Stimulated activated naive CD8-positive, alpha-beta T cell treated with anti-CD3 and anti-CD28 coated beads, Interleukin-15, Interleukin-2, amounts not matched to agents 100 U/mL and 50 U/mL, for 24 hours (primary cell): Measurements from ENCODE around the gene TMOD2.

Experiments used
- ATAC-seq: fragments of 150-1000 bp; cut with Tn5 transposase; one replicate; pipeline ENCODE4 v1.10.0; 2021
- DNase-seq: peaks from one replicate; pipeline ENCODE4 v3.0.0; 2021

Gene TMOD2

DNA sequence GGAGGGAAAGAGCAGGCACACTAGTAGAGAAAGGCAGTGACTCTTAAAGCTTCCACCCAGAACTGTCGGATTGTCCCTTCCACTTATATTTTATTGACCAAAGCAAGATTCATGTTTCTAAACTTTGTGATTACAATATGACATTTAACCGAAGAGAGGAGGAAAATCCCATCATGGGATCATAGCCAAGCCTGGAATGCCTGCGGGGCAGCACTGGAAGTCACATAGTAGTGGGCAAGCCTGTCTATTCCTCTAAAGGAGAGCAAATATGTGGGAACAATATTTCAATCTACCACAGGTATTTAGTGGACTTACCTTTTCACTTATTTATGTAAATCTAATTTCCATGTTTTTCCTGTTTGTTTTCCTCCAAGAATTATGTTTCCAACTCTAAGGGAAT lies 74.3 kb downstream of the TMOD2 start:
- ATAC-seq = no peak
- no peak for DNase-seq

DNA sequence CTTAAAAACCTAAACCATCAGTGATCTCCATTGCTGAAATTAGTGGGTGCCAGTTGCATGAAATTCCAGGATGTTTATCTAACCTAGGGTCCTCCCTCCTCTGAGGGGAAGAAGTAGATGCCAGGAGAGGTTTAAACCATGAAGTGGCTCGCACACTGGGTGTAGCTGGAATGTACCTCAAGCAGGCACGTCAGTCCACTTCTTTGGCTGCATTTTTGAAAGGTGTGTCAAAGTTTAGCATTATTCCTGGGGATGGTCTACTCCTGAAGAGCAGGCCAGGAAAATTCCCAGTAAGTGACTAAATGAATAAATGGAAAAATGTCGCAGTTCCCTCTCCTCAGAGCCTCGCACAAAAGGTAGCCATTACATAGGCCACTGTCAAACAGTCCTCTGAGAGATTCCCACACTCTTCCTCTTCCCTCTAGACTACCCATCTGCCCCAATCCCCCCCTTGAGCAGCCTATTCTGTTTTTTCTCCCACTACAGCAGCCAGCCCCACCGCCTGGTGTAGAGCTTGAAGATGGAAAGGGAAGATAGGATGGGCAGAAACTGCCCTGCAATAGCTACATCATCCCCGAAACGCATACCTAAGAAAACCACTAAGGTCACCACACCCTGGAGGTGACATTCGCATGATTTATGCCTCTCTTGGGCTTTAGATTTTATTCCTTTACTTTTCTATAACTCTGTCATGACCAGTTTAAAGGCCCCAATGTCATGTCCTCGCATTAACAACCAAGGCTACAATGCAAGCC lies 77.4 kb downstream of the TMOD2 start:
- ATAC-seq (no peak), DNase-seq (no peak)

DNA sequence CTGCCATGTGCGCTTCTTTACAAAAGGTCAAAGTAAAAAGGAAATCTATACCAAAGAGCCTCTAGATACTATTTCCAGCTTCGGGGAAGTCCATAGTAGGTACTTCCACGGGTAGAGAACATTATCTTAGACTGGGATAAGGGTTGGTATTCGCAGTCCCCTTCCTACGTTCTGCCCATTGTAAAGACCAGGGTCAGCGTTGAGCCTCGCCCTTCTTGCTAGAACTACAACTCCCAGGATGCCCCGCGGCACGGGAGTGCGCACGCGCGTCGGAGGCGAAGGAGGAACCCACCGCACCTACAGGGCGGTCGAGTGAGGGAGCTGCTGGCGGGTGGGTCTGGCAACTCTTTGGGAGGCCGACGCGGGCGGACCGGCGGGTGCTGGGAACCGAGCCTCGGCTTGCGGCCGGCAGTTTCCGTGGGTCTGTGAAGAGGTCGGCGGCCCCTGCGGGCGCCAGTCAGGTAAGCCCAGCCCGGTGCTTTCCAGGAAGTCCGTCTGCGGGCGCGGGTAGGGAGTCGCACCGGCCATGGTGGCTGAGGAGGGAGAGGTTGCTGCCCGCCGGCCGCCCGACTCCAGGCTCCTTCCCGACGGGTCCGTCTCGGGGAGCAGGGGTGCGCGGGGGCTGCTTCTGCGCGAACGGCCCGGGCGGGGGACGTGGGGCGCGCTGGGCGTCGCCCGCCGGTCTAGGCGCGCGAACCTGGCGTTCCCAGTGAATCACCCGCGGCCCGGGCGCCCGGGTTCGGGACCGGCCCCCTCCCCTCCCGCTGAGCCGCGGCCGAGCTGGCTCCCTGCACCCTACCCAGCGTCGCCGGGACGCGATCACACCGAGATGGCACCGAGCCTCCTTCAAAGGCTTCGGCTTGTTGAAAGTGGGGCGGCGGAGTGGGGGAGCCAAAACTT lies 78.2 kb downstream of the TMOD2 start, which contains the start of gene TMOD3:
Gene TMOD3, plus strand, starts transcription at position 278 of the 900 bp plus-strand sequence. CDS start 33,232 bp downstream, outside the sequence.
- ATAC-seq = peak; percentile 91
- peak; percentile 94 for DNase-seq

DNA sequence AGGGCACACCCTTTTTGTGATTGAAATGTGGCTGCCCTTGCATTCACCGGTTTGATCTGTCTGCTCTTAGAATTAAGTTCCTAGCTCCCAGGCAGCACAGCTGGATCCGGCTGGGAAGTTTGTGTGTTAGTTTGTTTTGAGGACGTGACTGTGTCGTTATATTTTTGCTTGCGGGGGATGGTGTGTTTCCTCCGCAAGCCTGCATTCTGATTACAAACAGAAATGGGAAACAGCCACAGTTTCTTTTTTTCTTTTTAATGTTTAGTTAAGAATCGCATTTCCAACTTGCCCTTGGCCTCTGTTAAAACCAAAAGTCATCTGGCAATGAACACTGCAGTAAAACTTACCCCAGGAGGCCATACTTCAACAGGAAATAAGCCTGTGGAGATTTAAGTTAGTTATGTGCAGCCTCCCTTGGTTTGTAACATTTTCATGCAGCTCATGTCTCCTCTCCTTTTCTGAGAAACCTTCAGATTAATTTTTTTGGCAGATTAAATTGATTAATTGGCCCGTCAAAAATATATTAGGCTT lies 78.9 kb downstream of the TMOD2 start:
- ATAC-seq = no peak
- no peak for DNase-seq

DNA sequence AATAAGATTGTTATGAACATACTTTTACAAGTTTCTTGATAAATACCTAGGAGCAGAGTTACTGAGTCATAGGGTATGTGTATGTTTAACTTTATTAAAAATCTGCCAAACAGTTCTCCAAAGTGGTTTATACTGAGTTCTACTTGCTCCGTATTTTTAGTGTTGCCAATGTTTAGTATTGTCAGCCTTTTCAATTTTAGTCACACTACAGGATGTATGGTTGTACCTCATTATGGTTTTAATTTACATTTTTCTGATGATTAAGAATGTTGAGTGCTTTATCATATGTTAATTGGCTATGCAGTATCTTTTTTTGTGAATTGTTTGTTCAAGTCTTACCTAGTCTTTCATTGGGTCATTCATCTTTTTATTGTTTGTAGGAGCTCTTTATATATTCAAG lies 82.4 kb downstream of the TMOD2 start:
- DNase-seq (no peak), ATAC-seq (no peak)

DNA sequence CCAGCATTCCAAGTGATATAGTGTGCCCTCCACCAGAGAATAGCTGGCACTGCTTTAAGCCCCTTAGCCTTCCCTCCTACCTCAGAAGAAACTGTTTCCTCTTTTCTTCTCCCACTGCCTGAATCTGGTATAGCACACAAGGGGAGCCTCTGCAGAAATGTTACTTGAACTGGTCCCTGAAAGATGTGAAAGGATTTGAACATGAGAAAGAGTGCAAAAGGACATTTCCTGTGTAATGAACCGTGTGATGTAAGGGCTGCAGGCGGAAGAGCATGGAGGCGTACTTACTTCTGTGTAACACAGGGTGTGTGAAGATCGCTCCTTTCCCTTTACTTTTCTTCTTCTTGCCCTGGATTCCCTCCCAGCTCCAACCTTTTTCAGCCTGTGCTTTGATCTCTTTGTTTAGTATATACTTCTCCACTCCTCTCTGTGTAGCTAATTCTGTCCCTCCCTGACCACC lies 86.4 kb downstream of the TMOD2 start:
- ATAC-seq = peak; percentile 31
- DNase-seq = no peak

DNA sequence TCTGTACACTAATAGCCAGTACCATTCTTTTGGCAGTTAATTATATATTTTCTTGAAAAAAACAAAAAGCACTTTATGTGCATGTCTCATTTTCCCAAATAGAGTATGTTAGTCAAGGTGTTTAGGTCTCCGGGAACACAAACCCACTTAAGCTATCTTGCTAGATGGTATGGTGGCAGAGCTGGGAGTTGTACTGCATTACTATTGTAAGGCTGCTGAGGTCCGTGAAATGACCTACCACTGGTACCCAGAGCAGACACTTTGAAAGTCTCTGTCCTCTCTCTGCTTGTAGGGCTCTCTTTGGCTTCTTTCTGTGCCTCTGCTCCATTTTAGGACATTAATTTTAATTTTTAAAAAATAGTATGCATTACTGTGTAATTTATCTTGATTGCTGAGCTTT lies 86.9 kb downstream of the TMOD2 start:
- DNase-seq = no peak
- ATAC-seq = no peak

DNA sequence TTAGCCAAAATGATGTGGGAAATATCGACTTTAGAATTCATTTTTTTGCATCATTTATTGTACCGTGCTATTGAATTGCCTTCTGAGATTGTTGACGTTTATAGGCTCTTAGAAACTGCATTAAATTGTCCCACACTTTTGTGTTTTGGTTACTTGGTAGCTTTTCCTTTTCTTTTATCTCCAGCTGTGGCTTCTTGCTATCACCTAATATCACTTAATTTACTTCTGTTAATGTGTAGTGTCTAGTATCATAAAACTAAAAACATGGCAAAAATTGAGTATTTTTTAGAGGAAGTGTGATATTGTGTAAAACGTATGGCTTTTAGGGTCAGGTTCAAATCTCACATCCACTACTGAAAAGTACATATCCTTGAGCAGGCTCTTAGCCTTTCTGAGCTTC lies 89.3 kb downstream of the TMOD2 start:
- no peak for DNase-seq
- no peak for ATAC-seq

DNA sequence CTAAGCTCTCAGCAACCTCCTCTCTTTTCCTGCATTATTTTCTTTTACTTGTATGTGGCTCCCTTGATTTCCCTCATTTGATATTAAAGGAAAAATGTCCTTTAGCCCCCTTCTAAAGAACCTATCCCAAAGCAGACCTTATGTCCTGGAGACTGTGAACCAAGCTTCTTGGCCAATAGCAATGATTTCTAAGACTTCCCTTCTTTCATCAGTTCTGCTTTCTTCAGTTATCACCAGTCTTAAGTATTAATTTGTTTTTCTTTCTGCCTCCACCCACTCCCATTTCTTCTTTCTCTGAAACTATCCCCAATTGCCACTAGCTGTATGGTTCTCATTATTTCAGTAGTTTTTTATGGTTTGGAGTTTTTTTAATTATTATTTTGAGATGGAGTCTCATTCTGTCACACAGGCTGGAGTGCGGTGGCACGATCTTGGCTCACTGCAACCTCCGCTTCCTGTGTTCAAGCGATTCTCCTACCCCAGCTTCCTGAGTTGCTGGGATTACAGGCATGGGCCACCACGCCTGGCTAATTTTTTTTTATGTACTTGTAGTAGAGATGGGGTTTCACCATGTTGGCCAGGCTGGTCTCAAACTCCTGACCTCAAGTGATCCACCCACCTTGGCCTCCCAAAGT lies 90.1 kb downstream of the TMOD2 start:
- DNase-seq = no peak
- no peak for ATAC-seq

DNA sequence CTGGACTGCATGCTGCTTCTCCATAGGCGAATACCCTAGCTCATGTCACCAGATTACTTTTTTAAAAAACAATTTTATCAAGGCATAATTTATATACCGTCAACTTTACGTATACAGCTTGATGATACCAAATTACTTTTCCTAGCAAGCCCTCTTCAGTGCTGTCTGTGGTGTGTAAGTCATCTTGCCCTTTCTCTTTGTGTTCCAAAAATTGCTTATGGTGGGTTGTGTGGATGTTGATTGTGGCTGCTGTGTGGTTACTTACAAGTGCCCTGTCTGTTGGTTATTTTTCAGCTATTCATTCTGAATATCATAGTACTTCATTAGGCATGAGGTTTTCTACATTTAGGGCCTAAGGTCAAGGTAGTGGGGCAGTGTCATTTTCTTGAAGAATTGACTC lies 90.9 kb downstream of the TMOD2 start:
- ATAC-seq (peak; percentile 47), DNase-seq (no peak)

DNA sequence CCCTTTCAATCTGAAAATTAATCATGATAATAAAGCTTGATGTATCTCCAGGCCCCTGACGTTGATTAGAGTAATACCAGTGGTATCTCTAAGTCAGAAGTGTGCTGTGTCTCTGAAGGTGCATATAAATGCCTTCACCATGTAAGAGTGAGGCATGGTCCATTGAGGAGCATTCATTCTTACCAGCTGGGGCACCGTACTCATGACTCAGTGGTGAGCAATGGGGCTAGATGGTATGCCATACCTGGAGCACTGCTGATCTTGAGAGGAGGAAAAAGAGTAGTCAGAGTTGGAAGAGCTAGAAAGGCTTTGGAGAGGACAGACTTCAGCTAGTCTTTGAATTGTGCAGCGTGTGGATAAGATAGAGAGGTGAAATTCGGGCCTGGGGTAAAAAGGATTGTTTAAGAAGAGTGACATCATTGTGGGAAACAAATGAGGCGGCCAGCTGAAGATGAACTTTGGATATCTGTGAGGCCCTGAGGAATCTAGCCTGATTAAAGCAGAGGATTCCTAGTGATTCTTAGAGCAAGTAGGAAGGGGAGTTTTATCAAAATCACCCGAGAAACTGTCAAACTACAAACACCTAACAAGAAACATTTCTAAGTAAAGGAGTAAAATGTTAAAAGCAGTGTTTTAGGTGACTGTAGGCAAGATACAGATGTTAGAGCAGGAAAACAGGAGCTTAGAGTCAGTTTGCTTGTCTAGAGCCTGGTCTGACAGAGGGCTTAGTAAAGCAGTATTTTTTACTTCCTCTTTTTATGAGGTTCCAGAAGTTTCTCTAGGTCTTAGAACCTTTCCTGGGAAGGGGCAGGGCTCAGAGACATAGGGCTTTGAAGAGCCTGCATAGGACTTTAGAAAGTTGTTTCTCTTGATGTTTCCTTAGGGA lies 91.7 kb downstream of the TMOD2 start:
- ATAC-seq = peak; percentile 82
- DNase-seq = no peak

DNA sequence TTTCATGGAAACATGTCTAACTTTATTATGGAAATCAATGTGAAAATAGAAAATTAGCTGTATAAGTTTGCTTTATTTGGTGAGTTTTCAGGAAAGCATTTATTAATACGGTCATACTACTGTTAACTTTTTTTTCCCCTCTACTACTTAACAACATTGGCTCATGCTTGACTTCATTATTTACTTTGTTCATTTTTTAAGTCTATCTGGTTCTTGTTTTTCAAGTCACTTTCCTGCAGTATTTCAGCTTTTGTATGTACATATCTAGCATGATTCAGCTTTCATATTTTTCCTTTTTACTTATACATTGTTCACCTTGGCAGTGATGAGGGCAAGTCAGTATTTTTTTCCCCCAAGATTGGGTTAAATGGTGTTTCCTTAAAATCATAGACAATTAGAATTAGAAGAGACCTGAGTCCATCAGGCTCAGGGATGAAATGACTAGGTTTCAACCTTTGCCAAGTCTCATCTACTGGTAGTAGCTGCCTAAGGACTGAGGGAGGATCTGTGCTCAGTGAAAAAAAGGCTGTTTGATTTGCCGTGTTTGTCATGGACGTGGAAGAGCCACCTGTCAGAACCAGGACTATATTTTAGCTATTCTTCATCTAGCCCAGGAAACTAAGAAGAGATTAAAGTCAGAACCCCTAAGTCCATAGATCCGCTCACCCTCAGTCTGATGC lies 93.5 kb downstream of the TMOD2 start:
- no peak for DNase-seq
- no peak for ATAC-seq

DNA sequence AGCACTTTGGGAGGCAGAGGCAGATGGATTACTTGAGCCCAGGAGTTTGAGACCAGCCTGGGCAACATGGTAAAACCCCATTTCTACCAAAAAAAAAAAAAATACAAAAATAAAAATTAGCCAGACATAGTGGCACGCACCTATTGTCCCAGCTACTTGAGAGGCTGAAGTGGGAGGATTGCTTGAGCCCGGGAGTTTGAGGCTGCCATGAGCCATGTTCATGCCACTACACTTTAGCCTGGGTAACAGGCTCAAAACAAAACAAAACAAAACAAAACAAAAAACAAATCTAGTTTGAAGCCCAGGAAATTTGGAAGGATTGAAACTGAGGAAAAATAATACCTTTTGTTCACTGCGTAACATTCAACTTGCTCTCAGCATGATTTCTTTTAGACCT lies 94.7 kb downstream of the TMOD2 start:
- no peak for DNase-seq
- no peak for ATAC-seq

DNA sequence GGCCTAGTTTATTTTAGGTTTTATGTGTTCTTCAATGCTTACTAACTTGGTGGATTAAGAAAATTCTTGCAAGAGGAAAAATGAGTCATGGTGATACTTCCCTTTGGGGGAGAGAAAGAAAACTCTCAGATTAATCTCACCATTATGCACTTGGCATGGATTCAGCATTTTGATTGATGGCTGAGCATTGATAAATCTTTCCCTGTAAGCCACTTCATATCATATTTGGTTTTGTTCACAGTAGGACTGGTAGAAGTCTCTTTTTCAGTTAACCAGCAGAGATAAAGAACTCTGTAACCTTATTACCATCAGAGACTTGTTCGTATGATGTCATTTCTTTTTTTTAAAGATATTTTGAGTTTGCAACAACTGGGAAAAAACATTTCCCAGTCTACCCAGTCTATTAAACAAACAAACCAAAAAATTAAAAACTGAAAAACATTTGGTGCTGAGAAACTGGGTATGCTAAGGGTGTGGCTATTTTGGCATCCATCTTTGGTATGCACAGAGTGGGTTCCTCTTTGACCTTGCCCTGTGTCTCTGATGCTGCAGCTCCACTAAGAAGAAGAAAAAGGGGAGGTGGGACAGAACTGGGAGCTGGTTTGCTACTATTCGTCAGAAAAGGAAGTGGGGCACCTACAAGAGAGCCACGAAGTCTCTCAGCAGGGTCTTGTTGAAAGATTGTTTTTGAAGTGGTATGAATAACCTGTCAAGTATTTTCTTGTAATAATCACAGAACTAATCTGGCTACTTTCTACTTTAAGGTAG lies 95.2 kb downstream of the TMOD2 start:
- ATAC-seq = peak; percentile 38
- DNase-seq = no peak

DNA sequence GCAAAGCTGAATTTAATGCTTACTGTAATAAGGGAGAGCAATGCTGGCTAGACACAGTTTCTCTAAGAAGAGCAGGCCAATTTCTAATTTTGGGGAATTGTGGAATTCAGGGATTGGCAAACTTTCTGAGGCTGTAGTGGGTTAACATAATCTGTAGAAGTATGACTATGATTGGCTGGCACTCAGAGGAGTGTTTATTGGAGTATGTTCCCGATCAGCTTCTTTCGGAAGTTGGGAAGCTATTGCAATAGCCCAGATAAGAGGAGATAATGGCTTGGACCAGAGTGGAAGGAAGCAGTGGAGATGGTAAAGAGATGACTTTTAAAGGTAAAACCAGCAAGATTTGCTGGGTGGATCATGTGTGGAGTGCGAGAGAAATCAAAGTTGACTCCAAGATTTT lies 97.4 kb downstream of the TMOD2 start:
- no peak for ATAC-seq

DNA sequence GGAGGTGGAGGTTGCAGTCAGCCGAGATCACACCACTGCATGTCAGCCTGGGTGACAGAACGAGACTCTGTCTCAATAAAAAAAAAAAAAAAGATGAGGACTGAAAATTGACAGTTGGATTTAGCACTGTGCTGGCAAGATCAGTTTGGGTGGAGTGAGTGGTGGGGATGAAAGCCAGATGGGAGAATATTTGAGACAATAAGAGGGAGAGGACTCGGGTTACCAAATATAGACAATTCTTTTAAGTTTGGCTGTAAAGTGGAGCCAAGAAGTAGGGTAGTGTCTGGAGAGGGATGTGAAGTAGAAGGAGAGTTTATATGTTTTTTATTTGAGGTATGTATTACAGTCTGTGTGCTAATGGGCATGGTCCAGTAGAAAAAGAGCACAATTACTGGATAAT lies 98.5 kb downstream of the TMOD2 start:
- ATAC-seq = no peak
- no peak for DNase-seq

More for the DNA sequence above, 97.4 kb downstream of the TMOD2 start:
- no peak for DNase-seq

DNA sequence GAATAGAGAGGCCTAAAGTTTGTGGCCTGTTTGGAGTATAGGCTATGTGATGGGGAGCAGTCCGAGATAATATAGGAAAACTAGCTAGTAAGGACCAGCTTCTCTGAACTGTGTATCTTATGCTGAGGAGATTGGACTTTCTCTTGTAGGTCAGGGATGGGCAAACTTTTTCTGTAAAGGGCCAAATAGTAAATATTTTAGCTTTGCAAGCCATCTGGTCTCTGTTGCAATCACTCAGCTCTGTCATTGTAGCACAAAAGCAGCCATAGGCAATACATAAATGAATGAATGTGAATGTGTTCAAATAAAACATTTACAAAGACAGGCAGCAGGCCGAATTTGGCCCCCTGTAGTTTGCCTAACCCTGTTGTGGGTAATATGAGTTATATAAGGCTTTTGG lies 102.6 kb downstream of the TMOD2 start:
- ATAC-seq (no peak), DNase-seq (no peak)

DNA sequence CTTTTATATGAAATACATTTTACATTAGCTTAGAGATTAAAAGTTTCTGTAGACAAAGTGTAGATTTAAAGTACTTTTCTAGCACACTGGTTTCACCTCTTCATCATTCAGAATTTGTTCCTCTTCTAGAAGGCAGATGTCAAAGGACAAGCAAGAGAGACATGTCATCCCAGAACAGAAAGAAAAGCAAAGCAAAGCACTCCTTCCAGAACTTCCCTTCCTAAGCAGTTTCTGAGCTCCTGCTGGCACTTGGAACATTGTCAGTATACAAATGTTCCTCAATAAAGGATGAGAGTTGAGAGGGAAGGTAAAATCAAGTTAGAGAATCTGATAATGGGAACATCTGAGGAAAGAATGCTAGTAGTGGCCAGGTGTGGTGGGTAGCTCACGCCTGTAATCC lies 104.2 kb downstream of the TMOD2 start:
- no peak for ATAC-seq
- DNase-seq = no peak

DNA sequence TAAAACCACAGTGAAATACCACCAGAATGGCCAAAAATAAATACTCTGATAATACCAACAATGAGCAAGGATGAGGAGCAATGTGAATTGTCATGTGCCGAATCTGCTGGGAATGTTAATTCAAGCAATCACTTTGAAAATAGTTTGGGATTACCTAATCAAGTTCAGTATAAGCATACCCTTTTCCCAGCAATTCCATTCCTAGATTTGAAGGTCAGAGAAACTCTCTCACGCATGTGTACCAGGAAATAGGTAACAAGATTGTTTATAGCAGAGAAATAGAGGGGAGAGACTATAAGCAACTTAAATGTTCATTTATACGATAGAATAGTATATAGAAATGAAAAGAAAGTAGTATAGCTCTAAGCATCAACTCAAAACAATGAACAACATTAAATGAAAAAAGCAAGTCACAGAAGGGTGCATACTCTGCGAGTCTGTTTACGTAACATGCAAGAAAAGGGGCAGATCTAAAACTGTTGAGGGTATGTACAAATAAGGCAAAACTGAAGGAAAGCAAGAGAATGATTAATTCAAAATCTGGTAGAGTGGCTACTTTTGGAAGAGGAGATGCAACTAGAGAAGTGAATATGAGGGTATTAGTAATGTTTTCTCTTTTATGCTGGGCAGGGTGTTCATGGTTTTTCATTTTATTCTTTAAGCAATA lies 105.5 kb downstream of the TMOD2 start:
- no peak for ATAC-seq
- no peak for DNase-seq
